Choroid plexus epithelial cell (primary cell): Measurements from ENCODE around the gene IGSF9B.

ENCODE experiments used
- DNase-seq: peaks from one replicate; pipeline ENCODE4 v3.0.0-alpha.2; 2010; ENCODE audit warnings: low read depth
- H3K4me3 ChIP-seq: 2 replicates; pipeline ENCODE4 v1.5.1; 2011; ENCODE audit warnings: low read depth, mild to moderate bottlenecking, control low read depth, low read length, moderate library complexity
- TF ChIP-seq, protein P1 (sequence below): conservative IDR thresholded peaks from 2 replicates; pipeline ENCODE4 v1.5.1; 2011; ENCODE audit warnings: low read depth, mild to moderate bottlenecking, control low read depth, inconsistent platforms, low read length, moderate library complexity

The IGSF9B gene

DNA sequence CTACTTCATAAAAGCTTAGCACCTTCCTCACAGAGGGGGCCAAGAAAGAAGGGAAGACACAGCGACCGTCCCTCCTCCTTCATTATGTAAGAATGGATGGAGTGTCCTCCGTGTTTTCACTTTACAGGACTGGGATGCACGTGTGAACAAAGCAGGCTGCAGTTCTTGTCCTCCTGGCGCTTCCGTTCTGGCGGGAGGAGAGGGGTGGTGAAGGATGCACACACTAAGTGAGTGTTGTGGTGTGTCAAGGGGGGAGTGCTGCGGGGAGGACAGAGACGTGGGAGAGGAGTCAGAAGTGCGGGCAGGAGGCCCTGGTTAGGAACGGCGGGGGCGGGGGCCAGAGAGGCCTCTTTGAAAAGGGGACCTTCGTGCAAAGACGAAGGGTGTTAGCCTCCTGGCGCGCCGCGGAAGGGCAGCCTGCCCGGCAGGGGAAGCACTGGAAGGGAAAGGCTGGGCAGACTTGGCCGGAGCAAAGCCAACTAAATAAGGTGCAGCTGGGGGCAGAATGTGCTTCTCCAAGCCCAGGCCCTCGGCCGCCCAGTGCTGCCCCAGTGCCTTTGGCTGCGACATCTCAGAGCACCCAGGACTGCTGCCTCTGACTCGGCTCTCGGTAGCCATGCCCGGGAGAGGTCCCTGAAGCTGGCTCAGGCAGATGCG, 27.0 kb upstream of the IGSF9B start:
- TF ChIP-seq, protein P1, sequence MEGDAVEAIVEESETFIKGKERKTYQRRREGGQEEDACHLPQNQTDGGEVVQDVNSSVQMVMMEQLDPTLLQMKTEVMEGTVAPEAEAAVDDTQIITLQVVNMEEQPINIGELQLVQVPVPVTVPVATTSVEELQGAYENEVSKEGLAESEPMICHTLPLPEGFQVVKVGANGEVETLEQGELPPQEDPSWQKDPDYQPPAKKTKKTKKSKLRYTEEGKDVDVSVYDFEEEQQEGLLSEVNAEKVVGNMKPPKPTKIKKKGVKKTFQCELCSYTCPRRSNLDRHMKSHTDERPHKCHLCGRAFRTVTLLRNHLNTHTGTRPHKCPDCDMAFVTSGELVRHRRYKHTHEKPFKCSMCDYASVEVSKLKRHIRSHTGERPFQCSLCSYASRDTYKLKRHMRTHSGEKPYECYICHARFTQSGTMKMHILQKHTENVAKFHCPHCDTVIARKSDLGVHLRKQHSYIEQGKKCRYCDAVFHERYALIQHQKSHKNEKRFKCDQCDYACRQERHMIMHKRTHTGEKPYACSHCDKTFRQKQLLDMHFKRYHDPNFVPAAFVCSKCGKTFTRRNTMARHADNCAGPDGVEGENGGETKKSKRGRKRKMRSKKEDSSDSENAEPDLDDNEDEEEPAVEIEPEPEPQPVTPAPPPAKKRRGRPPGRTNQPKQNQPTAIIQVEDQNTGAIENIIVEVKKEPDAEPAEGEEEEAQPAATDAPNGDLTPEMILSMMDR = no peak
- H3K4me3 ChIP-seq = no peak overlapping the region
- no peak for DNase-seq

DNA sequence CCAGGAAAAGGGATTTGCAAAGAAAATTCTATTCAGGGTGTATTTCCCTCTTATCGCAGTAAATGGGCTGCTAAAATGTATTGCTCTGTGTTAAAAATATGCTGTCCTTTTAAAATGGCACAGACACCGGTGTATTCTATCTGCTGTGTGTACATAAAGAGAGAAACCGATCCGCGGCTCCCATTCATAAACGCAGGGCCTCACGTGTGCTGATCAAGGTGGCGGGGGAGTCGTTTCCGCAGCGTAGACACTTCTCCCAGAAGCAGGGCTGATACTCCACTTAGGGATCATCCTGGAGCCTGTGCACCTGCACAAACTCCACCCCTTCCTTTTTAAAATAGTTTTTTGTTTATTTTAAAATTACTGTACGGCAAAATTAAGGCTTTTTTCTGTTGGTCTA, 26.1 kb upstream of the IGSF9B start:
- H3K4me3 ChIP-seq = no peak overlapping the region
- TF ChIP-seq, protein P1 = no peak
- no peak for DNase-seq

DNA sequence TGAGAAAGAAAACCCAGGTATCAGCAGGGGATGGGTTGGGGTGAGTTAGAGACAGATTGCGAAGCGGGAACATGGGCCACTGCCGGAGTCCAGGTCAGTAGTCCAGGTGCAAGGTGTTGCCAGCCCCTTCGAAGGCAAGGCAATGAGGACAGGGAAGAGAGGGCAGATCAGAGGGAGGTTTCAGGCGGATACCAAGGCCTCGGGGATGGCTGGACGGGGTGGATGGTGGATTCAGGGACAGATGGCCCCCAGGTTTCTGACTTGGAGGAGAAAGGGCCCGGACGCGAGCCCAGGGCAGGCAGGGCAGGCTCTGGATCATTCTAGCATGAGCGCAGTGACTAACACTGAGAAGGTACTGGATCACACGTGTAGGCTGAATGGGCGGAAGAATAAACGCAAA, 25.4 kb upstream of the IGSF9B start:
- no peak for DNase-seq
- H3K4me3 ChIP-seq = no peak overlapping the region
- TF ChIP-seq, protein P1 = no peak

DNA sequence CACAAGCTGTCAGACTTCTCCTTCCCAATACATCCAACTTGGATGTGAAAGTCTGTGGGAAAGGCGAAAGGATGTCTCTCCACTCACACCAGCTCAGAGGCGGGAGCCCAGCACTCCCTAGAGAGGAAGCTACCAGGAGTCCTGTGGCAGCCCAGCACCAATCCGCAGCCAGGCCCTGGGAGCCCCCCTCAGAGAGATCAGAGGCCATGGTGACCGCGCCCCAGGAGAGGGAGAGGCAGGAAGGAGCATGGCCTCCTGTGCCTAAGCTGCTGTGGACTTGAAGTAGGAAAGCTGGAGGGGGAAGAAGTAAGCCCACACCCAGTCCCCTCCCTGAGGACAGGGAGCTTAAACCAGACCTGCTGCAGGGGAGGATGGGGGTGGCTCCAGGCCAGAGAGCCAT, 24.4 kb upstream of the IGSF9B start:
- TF ChIP-seq, protein P1 = no peak
- no peak for DNase-seq
- no peak overlapping the region for H3K4me3 ChIP-seq

DNA sequence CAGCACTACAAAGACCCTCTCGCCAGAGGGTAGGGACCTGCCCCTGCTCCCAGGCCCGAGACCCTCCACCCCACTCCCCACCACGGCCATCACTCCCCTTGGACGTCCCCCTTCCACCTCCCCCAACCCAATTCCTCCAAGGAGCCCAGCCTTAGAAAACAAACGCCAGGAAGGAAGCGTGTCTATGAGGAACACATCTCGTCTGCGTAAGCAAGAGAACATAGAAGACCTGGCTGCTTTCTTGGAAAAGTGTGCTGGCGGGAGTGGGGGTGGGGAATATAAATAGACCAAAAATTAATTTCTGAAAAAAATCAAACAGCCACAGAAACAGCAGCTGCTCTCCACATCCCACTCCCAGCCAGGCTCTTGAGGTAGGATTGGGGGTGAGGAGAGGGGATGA, 23.9 kb upstream of the IGSF9B start:
- H3K4me3 ChIP-seq = no peak overlapping the region
- TF ChIP-seq, protein P1 = no peak
- DNase-seq = no peak

DNA sequence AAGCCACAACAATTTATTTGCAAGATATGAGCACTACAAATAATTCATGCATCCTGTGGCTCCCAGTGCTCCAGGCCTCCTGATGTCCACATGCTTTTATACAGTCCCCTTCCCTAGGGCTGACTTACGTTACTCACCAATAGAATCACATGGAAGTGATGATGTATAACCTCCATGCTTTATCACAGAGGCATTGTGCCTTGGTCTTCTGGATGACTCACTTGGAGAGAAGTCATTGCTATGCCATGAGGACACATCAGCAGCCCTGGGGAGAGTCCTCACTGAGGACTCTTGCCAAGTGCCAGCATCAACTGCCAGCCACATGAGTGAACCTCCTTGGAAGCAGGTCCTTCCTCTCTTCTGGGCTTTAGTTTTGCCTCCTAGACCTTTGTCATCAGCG, 22.0 kb upstream of the IGSF9B start:
- TF ChIP-seq, protein P1 = no peak
- no peak overlapping the region for H3K4me3 ChIP-seq
- DNase-seq = no peak

DNA sequence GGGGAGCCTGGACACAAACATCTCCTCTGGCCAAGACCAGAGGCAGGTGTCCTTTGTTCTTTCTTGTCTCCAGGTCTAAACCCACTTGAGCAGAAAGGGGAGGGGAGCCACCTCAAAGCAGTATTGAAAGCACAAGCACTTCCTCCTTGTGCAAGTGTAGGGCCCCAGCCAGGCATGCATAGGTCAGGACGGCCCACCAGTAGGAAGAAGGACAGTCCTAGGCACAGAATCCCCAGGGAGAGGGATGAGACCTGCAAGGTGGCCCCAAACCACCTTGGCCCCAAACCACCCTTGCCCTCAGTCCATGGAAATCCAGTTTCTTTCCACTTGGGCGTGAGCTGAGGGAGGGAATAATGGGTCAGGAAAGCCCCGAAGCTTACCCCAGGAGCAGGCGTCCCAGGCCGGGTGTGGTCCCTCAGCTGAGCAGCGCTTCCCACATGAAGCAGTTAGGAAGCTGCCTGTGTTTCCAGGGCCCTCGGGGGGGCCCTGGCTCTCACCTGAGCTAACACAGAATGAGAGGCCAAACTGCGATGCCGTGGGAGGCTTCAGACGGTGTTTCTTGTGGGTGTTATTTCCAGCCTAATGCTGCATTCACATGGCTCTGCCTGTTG, 20.4 kb upstream of the IGSF9B start:
- TF ChIP-seq, protein P1 = no peak
- no peak overlapping the region for H3K4me3 ChIP-seq
- no peak for DNase-seq
